HG02870 (cell line): ENCODE measurements around the gene OR5AN1.
"Not testable (repeated sequence)": the region's sequence is repeated elsewhere in the genome, so short reads cannot be mapped to it uniquely, and the experiment has no call there.

Source experiments
- ATAC-seq: cut with Tn5 transposase; IDR thresholded peaks from one replicate; pipeline ENCODE4 v1.9.1; 2021; ENCODE audit warnings: mild to moderate bottlenecking, moderate library complexity; ENCODE audit not compliant: unreplicated experiment

The OR5AN1 gene

DNA sequence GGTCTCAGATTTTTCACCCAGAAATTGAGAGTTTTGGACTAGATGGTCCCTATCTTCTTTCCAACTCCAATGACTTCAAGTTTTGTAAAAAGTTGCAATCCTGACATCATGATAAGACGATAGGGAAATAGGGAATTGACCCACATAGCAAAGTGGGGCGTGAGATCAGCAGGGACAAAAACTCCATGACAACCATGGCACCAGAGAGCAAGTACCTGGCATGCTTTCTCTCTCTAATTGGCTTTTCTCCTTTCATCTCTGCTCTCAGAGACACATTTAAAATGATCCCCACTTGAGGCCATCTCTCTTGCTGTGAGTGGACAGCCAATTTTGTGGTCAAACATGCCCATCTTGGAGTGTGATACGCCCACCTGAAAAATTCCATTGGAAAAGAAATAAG, at the start of gene OR5AN1:
TSS of gene OR5AN1 (plus strand) at position 301 of the 400 bp plus-strand sequence. CDS start 5,564 bp downstream, outside the sequence.
- no peak for ATAC-seq

GRCh38 chr11:59335001-59335400, 23.7 kb upstream of the OR5AN1 start:
- no peak for ATAC-seq

DNA sequence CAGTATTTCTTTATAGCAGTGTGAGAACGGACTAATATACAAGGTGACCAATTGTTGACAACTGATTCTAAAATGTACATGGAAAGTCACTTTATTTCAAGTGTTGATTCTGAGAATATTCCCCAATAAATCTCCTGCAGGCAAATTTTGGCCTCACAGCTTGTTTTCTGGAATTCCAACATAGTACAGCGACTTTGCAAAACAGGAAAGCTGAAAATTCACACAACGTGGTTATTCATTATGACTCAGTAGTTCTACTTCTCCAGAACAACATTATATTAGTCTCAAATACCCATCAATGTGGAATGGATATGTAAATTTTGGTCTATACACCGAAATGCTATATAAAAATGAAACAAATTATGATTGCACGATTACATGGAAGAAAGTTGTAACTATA, 22.5 kb upstream of the OR5AN1 start:
- ATAC-seq: no peak

- no peak for ATAC-seq
Measured at GRCh38 chr11:59336931-59337330, 21.8 kb upstream of the OR5AN1 start.

DNA sequence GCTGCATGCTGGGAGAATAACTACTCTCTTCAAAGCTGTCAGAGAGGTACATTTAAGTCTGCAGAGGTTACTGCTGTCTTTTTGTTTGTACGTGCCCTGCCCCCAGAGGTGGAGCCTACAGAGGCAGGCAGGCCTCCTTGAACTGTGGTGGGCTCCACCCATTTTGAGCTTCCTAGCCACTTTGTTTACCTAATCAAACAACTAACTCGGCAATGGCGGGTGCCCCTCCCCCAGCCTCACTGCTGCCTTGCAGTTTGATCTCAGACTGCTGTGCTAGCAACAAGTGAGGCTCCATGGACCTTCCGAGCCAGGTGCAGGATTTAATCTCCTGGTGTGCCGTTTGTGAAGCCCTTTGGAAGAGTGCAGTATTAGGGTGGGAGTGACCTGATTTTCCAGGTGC, 9.0 kb upstream of the OR5AN1 start:
- not testable (repeated sequence) for ATAC-seq

DNA sequence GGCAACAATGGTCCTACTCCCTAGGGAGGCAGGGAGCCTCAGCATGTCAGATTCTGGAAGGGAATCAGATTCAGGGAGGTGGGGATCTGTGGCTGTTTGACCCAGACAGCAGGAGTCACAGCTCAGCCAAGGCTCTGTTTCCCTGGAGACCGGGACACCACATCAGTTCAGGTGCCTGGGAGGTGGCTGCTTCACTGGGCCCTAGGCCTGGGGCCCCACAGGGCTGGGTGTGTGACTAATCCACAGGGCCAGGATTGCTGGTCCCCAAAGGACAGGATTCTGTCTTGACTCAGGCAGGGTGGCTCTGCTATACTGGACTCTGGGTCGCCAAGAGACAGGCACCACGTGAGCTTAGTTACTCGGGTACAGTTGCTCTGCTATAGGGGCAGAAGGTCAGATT, 3.5 kb upstream of the OR5AN1 start:
- ATAC-seq: no peak

DNA sequence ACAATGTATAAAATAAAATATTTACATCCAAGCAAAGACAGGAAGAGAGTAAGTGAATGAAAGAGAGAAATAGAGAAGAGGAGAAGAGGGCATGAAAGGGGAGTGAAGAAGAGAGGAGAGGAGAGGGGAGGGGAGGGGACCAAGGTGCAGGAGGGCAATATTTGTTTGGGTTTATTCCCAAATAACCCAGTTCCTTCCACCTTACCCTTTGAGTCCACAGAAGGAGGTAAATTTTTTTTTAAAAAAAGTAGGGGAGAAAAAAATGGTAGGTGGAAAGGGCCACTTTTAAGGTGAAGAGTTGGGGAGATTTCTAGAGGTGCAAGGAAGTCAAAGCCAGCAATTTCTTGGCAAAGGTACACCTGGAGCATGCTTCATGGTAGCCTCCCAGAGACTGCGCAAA, 2.1 kb upstream of the OR5AN1 start:
- no peak for ATAC-seq

- no peak for ATAC-seq
Measured at GRCh38 chr11:59358020-59358419, 675 bp upstream of the OR5AN1 start.

GRCh38 chr11:59365232-59366018, 6.7 kb downstream of the OR5AN1 start:
- no peak for ATAC-seq

DNA sequence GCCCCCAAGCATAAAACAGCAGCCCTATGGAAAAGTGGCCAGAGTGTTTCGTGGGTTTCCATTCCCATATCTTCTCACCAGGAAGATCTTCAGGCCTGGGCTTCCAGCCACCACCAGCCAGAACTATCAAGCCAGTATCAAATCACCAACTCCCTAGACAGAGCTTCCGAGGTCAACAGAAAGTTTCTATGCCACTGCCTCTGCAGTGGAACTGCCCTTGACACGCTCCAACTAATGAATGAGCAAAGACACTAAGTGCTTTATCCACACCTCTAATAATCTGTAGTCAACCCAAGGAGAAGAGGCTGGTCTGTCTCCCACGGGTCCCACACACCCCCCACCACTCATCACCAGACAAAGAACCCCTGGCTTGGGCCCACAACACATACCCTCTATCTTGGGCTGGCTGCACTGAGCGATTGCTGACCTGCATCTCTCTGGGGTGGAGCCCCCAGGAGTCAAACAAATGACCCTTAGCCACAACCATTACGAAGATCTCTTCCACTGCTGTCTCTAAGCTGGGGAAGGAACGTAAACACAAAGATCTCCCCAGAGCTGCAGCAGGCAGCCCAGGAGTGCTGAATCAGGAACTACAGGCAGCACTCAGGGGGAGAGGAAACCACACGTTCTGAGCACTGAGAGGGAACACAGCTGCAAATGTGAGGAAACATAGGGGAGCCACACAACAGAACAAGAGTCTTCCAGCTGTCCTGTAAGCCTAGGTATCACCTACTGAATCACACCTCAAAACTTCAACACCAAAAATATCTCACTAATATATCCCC, 9.7 kb downstream of the OR5AN1 start:
- no peak for ATAC-seq

- ATAC-seq: not testable (repeated sequence)
Measured at GRCh38 chr11:59372324-59372723, 13.6 kb downstream of the OR5AN1 start.

GRCh38 chr11:59380263-59381059, 21.8 kb downstream of the OR5AN1 start:
- ATAC-seq: peak; percentile 96

DNA sequence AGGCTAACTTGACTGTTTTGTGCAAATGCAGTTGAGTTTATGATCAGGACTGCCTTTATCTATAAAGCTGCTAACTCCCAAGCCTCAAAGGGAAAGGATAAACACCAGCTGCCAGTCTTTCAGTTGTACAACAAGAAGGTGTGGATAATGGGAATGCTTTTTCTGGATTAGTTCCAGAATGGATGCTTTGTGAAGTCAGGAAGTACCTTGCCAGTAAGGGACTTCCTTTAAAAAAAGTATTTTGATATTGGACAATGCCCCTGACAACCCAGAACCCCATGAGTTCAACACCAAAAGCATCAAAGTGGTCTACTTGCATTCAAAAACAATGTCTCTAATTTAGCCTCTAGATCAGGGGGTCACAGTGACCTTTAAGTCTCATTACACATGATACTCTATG, 35.5 kb downstream of the OR5AN1 start:
- ATAC-seq: no peak

DNA sequence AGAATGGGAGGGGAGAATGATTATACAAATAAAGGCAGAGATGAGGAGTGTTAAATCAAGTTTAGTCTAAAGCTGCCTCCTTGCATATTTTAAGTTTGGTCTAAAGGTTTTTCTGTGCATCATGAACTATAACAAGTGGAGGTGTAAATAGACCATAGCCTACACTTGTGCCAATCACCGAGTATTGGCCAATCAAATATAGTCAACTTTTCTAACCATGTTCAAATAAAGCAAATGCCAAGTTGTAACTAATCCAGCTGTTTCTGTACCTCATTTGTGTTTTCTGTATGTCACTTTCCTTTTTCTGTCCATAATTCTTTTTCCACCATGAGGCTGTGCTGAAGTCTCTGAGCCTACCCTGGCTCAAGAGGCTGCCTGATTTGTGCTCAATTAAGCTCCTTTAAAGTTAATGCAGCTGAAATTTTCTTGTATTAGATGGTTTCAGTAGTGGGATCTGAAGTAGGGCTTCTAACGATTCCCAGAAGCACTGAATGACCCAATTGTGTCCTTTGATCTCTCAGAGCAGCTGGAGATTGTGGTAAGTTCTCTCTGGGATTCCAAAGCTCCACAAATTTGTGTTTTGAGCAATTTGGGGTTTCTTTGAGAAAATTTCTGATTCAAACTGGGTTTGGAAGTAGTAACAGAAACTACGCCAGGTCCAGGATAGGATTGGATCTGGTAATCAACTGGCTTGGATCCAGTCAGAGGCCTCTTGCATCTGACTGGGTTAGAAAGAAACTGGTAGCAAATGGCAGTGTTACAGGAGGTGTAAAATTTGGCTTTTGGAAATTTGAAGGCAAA, 42.0 kb downstream of the OR5AN1 start:
- ATAC-seq: no peak

- ATAC-seq: no peak
Measured at GRCh38 chr11:59401262-59401552, 42.5 kb downstream of the OR5AN1 start.

GRCh38 chr11:59403546-59403945, 44.9 kb downstream of the OR5AN1 start:
- ATAC-seq: no peak

DNA sequence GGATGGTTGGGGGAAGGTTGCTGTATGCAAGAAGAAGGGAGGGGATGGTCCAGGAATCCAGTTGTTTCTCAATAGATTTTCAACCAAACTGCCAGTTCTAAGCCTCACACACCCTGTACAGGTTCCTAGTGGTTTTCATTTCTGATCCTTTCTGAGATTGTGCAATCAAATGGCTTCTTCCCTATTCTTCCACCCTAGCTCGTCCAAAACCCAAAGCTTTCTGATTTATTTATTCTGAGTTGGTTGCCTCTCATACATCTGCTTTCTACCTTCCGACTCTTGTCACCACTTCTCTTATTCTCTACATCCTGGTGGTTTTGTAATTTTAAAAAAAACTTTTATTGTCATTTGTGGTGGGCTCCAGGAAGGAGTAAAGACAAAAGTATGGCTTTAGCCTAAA, 55.0 kb downstream of the OR5AN1 start:
- ATAC-seq: no peak

DNA sequence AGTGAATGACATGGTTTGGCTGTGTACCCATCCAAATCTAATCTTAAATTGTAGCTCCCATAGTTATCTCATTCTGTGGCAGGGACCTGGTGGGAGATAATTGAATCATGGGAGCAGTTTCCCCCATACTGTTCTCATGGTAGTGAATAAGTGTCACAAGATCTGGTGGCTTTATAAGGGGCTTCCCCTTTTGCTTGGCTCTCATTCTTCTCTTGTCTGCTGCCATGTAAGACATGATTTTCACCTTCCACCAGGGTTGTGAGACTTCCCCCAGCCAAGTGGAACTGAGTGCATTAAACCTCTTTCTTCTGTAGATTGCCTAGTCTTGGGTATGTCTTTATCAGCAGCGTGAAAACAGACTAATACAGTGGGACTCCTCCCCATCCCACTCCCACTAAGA, 56.4 kb downstream of the OR5AN1 start:
- ATAC-seq: no peak

- ATAC-seq: no peak
Measured at GRCh38 chr11:59416613-59417012, 57.9 kb downstream of the OR5AN1 start.

- ATAC-seq: no peak
Measured at GRCh38 chr11:59417023-59417422, 58.3 kb downstream of the OR5AN1 start.

DNA sequence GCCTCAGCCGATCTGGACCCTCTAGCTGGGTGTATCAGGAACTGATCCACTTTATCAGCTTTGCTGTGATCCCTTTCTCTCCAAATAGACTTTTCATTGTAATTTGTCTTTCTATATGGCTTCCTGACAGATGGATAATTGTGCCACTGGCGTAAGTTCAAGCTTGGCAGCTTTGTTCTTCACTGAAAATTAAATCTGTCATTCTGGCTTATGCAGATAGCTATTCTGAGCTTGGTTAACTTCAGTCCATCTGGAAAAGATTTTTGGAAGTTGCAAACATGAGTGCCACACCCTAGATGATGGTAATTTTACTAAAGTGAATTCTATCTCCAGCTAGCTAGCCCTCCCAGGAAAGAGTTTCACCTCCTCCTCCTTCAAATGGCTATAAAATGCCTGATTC, 59.5 kb downstream of the OR5AN1 start:
- ATAC-seq: no peak
